HEK293T (cell line): ENCODE results near the gene CGA.
A peak's percentile ranks its signal among the peaks of the same experiment; 100 is the strongest.

Source experiments
- CTCF ChIA-PET: fragments of 350-600 bp; formaldehyde crosslinking; extraction: SDS; loops from one replicate; lab custom pipeline; 2021; ENCODE audit warnings: antibody characterized with exemption, inconsistent platforms; lab: Yijun Ruan, JAX
- POLR2A ChIA-PET: fragments of 350-600 bp; formaldehyde crosslinking; extraction: SDS; loops from one replicate; lab custom pipeline; 2020; ENCODE audit warnings: antibody characterized with exemption, inconsistent platforms; lab: Yijun Ruan, JAX
- DNase-seq: peaks from one replicate; pipeline ENCODE4 v3.0.0; 2012; ENCODE audit warnings: mixed read lengths; ENCODE audit errors: extremely low spot score
- ARNT ChIP-seq: fragments of 450-650 bp; IDR thresholded peaks from 2 replicates; pipeline ENCODE4 v1.6.1; 2017; ENCODE audit warnings: mild to moderate bottlenecking
- BHLHE40 ChIP-seq: fragments of 450-650 bp; IDR thresholded peaks from 2 replicates; pipeline ENCODE4 v1.6.1; 2016; ENCODE audit warnings: mild to moderate bottlenecking, moderate library complexity, borderline replicate concordance
- CTBP1 ChIP-seq: fragments of 450-650 bp; IDR thresholded peaks from 2 replicates; pipeline ENCODE4 v1.6.1; 2016; ENCODE audit warnings: borderline replicate concordance
- ELF4 ChIP-seq: fragments of 450-650 bp; IDR thresholded peaks from 2 replicates; pipeline ENCODE4 v1.6.1; 2017; ENCODE audit warnings: antibody characterized with exemption
- FOXA1 ChIP-seq: fragments of 450-650 bp; IDR thresholded peaks from 2 replicates; pipeline ENCODE4 v1.6.1; 2016; ENCODE audit warnings: mild to moderate bottlenecking
- FOXK2 ChIP-seq: fragments of 450-650 bp; IDR thresholded peaks from 2 replicates; pipeline ENCODE4 v1.6.1; 2016; ENCODE audit warnings: mild to moderate bottlenecking
- FOXM1 ChIP-seq: fragments of 450-650 bp; IDR thresholded peaks from 2 replicates; pipeline ENCODE4 v1.6.1; 2017; ENCODE audit warnings: mild to moderate bottlenecking, borderline replicate concordance
- HDGF ChIP-seq: fragments of 450-650 bp; IDR thresholded peaks from 2 replicates; pipeline ENCODE4 v1.6.1; 2017; ENCODE audit warnings: antibody characterized with exemption, borderline replicate concordance
- L3MBTL2 ChIP-seq: fragments of 450-650 bp; conservative IDR thresholded peaks from 2 replicates; pipeline ENCODE4 v1.6.1; 2016; ENCODE audit warnings: mild to moderate bottlenecking
- LEF1 ChIP-seq: fragments of 450-650 bp; IDR thresholded peaks from 2 replicates; pipeline ENCODE4 v1.6.1; 2017; ENCODE audit warnings: mild to moderate bottlenecking, borderline replicate concordance
- NFRKB ChIP-seq: fragments of 450-650 bp; IDR thresholded peaks from 2 replicates; pipeline ENCODE4 v1.6.1; 2016; ENCODE audit warnings: mild to moderate bottlenecking, moderate library complexity
- PKNOX1 ChIP-seq: fragments of 450-650 bp; IDR thresholded peaks from 2 replicates; pipeline ENCODE4 v1.6.1; 2016
- SP1 ChIP-seq: fragments of 450-650 bp; IDR thresholded peaks from 2 replicates; pipeline ENCODE4 v1.6.1; 2017
- SUZ12 ChIP-seq: fragments of 450-650 bp; IDR thresholded peaks from 2 replicates; pipeline ENCODE4 v1.6.1; 2016; ENCODE audit warnings: mild to moderate bottlenecking
- TARDBP ChIP-seq: fragments of 450-650 bp; IDR thresholded peaks from 2 replicates; pipeline ENCODE4 v1.6.1; 2016
- ZNF384 ChIP-seq: fragments of 450-650 bp; IDR thresholded peaks from 2 replicates; pipeline ENCODE4 v1.6.1; 2016

The CGA gene

GRCh38 chr6:87068795-87069194 is 26.1 kb downstream of the CGA start:
- CTCF ChIA-PET: interaction anchor here (0.9 kb wide), 1 partner anchor 10 kb away, joined by 6 read pairs; no protein-coding TSS in a partner anchor
- DNase-seq: no peak
- TF ChIP-seq BHLHE40 (no peak), SP1 (no peak), ARNT (no peak), ZNF384 (no peak), NFRKB (no peak), CTBP1 (no peak), ELF4 (no peak), SUZ12 (no peak), HDGF (no peak), L3MBTL2 (no peak), FOXA1 (no peak), FOXM1 (no peak), FOXK2 (no peak), LEF1 (no peak), TARDBP (no peak), PKNOX1 (no peak)
- POLR2A ChIA-PET: no interaction called here

- CTCF ChIA-PET: interaction anchor here (0.5 to 1.9 kb wide), 12 partner anchors 11 to 1789 kb away, joined by 3 to 13 read pairs (median 4); no protein-coding TSS in a partner anchor
- TF ChIP-seq ZNF384: peak; percentile 99
- TF ChIP-seq FOXK2: no peak
- DNase-seq: peak; percentile 58
- POLR2A ChIA-PET: no interaction called here
Measured at GRCh38 chr6:87066449-87067333, 28.2 kb downstream of the CGA start.

GRCh38 chr6:87065117-87065516 is 29.8 kb downstream of the CGA start:
- DNase-seq: no peak
- ChIA-PET POLR2A (no interaction called here), CTCF (interaction anchor here (1.2 kb wide), 1 partner anchor 257 kb away, joined by 3 read pairs; no protein-coding TSS in a partner anchor)
- TF ChIP-seq BHLHE40 (no peak), FOXK2 (no peak), TARDBP (no peak), HDGF (no peak)

GRCh38 chr6:87059943-87060342 is 35.0 kb downstream of the CGA start:
- TF ChIP-seq HDGF: no peak
- TF ChIP-seq FOXM1: no peak
- no peak for TF ChIP-seq SP1
- TF ChIP-seq BHLHE40: no peak
- TF ChIP-seq ZNF384: no peak
- TF ChIP-seq LEF1: no peak
- no peak for TF ChIP-seq ELF4
- no peak for TF ChIP-seq CTBP1
- TF ChIP-seq SUZ12: no peak
- TF ChIP-seq PKNOX1: no peak
- TF ChIP-seq FOXA1: no peak
- ChIA-PET POLR2A (no interaction called here), CTCF (no interaction called here)
- no peak for DNase-seq

- DNase-seq: no peak
- TF ChIP-seq ARNT (no peak), ZNF384 (no peak), HDGF (no peak), TARDBP (no peak), NFRKB (no peak), SP1 (no peak), SUZ12 (no peak), FOXM1 (no peak), FOXK2 (no peak), ELF4 (no peak), BHLHE40 (no peak)
- ChIA-PET CTCF (no interaction called here), POLR2A (no interaction called here)
Measured at GRCh38 chr6:87054143-87054833, 40.6 kb downstream of the CGA start.

- TF ChIP-seq SUZ12 (no peak), TARDBP (no peak), ARNT (no peak), ELF4 (no peak), ZNF384 (no peak), BHLHE40 (no peak), FOXM1 (no peak), NFRKB (no peak), PKNOX1 (no peak), FOXA1 (no peak), HDGF (no peak), FOXK2 (no peak), LEF1 (no peak), L3MBTL2 (no peak), SP1 (no peak), CTBP1 (no peak)
- DNase-seq: no peak
- ChIA-PET CTCF (no interaction called here), POLR2A (no interaction called here)
Measured at GRCh38 chr6:87053312-87053711, 41.6 kb downstream of the CGA start.
